DMS114 treated with DMSO at 0.1 percent for 48 hours (cell line): ENCODE measurements around the gene POLR2E.
"Not testable (repeated sequence)": the region's sequence is repeated elsewhere in the genome, so short reads cannot be mapped to it uniquely, and the experiment has no call there.

ENCODE experiments used
- DNase-seq: peaks from one replicate; lab custom pipeline; 2025; ENCODE audit not compliant: unreplicated experiment; lab: John Stamatoyannopoulos, UW

Gene POLR2E

DNA sequence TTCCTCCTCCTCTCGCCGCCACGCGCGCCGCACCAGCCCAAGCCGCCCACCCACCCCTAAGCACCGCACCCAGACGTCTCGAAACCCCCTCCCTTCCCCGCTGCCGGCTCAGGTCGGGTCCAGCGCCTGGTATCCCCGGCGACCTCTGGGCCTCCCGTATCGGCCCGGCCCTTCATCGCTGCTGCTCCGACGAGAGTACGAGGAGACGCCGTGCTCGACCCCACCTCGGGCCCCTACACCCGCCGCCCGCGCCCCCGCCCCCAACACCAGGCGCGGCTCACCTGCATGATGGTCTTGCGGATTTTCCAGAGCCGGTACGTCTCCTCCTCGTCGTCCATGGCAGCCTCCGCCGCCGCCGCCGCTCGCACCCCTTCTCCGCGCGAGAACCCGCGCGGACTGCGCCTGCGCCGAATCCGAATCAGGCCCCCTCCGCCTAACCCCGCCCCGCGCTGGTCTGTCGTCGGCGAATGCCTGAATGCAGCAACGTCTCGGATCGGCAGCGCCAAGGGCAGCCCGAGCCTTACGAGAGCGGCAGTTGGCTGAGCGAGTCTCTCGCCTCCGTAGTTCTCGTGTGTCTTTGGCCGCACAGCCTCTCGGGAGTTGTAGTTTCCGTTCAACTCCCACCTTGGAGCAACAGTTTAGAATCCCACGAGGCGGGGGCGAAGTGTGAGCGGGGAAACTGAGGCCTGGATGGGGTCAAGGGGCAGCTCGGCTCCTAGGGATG lies at the start of gene POLR2E:
Gene POLR2E (minus strand): TSS at position 398 of the 724 bp plus-strand sequence. CDS start 60 bp downstream, at position 338.
- peak; percentile 88 for DNase-seq

GRCh38 chr19:1144741-1145140 lies 49.6 kb upstream of the POLR2E start:
- no peak for DNase-seq

GRCh38 chr19:1143828-1144399 lies 48.7 kb upstream of the POLR2E start:
- no peak for DNase-seq

GRCh38 chr19:1141944-1142343 lies 46.8 kb upstream of the POLR2E start:
- no peak for DNase-seq

DNA sequence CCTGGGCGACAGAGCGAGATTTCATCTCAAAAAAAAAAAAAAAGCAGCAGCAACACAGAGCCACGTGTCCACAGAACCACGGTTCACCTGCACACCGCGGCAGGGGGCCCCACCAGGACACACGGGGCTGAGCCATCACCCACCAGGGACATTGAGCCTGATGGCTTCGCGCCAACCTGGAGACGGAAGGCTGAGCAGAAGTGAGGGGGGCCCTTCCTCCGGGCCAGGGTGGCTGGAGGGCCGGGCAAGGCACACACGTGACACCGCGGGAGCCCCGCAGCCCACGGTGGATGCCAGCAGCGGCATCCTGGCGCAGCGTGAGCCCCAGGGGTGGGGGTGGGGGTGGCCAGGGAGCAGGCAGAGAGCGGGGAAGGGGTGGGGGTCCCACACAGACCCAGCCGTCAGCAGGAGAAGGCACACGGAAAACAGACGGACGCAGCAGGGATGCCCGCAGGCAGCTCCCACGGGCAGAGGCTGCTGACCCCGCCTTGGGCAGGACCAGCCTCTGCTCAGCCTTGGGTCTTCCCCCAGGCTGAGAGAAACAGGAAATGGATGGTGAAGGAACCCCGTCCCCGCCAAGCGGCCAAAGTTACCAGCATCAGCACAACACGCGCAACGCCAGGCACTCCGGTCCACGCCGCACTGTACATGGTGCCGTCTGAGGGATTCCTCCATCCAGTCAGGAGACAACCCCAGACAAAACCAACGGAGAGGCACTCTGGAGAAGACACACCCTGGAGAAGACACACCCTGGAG lies 45.3 kb upstream of the POLR2E start:
- no peak for DNase-seq

DNA sequence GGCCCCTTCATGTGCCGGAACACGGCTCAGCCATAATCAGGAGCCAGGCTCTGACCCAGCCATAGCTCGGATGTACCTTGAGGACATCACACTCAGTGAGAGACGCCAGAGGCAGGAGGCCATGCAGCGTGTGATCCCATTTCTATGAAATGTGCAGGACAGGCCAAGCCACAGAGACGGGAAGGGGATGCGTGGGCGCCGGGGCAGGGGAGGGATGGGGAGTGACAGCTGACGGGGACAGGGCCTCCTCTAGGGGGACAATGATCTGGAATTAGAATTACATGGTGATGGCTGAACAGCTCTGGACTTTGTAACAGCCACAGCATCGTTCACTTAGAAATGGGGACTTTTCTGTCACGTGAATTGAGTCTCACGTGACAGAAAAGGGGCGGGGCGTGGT lies 44.0 kb upstream of the POLR2E start:
- no peak for DNase-seq

- no peak for DNase-seq
These were observed 42.9 kb upstream of the POLR2E start for GRCh38 chr19:1138121-1138520.

DNA sequence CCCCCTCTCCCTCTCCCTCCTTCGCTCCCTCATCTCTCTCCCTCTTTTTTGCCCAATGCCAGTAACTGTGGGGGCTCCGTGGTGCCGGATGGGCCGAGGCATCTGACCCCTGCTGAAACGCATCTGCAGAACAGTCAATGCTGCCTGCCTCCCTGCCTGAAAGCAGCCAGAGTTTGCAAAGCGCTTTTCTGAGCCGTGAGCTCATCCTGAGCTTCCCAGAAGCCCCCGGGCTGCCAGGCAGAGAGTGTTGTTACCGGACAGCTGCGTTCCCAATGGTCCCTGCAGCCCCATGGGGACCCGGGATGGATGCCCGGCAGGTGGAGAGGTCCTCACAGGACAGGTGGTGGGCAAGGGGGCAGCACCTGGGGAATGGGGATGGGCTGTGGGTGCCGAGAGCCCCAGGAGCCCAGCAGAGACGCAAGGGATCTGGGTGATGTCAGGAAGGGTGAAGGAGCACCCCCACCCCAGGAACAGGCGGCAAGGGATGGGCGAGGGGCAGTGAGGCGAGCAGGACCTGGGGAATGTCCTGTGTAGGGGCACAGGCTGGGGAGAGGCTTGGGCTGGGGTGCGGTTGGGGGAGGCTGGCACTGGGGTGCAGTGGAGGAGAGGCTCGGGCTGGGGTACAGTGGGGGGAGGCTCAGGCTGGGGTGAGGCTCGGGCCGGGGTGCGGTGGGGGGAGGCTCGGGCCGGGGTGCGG lies 41.6 kb upstream of the POLR2E start:
- DNase-seq: no peak

DNA sequence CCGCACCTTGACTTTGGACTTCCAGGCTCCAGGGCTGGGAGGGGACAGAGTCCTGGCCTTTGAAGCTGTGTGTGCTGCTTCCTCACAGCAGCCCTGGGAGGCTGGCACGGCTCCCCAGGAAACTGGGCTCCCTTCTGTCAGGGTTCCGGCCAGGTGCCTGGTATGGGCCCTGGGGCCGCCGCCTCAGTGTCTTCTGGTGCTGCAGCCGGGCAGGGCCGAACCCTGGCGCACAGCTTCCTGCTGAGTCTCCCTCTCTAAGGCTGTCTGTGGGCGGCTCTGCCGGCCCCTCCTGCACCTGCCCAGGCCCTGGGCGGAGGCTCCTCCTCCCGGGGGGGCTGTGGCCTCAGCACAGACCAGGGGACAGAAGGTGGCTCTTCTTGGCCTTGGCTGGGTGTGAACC lies 41.0 kb upstream of the POLR2E start:
- no peak for DNase-seq

DNA sequence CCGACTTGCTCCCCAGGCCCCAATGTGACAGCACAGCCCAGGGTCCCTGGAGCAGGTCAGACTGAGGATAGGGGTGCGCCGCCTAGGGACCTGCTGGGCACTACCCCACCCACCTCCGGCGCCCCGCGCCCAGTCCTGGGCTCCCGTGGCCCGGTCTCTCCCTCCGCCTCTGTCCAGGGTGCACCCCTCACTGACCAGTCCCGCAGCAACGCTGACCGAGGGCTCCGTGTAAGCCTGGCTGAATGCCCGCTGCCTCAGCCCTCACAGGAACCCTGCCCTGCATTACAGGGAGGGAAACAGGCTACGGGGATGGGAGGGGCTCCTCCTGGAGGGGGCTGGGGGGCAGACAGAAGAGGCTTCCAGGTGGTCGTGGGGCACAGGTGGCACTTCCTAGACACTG lies 40.3 kb upstream of the POLR2E start:
- DNase-seq: no peak

GRCh38 chr19:1134431-1134830 lies 39.3 kb upstream of the POLR2E start:
- no peak for DNase-seq

DNA sequence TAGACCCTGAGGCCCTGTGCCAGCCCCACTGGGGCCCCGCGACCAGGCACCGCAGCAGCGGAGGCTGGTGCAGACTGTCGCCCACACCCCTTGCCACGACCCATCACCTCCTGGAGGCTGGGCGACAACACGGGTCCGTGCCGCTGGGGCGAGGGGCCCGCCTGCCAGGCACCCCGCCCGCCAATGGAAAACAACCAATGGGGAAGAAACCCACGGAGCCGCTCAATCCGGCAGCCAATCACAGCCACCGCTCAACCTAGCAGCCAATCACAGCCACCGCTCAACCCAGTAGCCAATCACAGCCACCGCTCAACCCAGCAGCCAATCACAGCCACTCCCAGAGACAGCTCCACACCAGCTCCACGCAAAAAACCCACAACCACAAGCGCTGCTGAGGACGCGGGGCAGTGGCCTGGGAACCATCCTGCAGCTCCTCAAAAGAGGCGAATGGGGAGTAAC lies 38.3 kb upstream of the POLR2E start:
- DNase-seq: no peak

- no peak for DNase-seq
These were observed 37.6 kb upstream of the POLR2E start for GRCh38 chr19:1132552-1133383.

- no peak for DNase-seq
These were observed 36.8 kb upstream of the POLR2E start for GRCh38 chr19:1131718-1132551.

DNA sequence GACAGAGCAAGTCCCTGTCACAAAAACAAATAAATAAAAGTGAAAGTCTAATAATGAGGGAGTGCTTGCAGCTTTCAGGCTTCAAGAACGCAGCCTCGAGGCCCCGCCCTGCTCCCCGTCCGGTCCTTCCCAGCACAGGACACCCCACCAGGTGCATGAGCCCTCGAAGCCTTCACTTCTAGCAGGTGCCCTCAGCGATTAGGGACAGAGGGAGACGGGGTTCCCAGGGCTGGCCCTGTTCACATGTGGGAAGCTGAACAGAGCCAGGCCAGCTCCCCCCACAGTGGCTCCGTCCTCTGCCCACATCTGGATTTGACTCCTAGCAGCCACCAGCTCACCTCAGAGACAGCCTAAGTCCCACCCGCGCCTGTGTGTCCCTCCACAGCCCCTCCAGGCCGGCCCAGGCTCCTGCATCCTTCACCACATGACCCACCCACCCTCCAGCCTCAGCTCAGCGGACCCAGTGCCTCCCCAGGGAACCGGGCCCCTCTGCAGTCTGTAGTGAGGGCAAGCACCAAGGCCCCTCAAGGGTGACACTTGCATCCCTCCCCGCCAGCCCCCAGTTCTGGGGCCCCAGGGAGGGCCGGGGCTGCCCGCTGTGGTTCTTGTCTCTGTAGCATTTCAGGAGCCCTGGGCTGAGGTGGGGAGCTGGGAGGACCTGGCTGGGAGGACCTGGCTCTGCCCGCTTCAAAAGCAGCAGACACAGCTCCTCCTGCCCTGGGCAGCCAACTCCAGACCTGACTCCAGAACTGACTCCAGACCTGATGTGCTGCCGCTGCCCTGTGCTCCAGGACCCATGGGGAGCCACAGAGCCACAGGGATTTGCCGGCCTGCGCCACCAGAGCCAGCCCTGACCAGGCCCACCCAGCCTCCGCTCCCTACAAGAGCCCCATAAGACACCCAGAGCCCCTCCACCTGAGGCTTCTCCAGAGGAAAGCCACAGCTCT lies 35.9 kb upstream of the POLR2E start:
- no peak for DNase-seq

- no peak for DNase-seq
These were observed 34.4 kb upstream of the POLR2E start for GRCh38 chr19:1129535-1129934.

DNA sequence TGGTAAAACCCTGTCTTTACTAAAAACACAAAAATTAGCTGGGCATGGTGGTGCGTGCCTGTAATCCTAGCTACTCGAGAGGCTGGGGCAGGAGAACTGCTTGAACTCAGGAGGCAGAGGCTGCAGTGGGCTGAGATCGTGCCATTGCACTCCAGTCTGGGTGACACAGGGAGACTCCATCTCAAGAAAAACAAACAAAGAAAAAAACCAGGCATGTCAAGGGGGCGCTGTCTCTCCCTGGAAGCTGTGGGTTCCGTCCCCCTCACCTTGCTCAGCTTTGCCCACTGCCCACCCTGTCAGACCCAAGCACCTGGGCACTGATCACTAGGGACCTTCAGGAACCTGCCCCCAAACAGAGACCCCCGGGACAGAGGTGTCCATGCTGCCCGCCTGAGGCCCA lies 33.9 kb upstream of the POLR2E start:
- DNase-seq: not testable (repeated sequence)

GRCh38 chr19:1128106-1128505 lies 32.9 kb upstream of the POLR2E start:
- DNase-seq: no peak
